GM23248 (cell line): ENCODE data around the gene PPARGC1A.

ENCODE experiments used
- EZH2 ChIP-seq: fragments of 200-600 bp; sonication (generic); IDR thresholded peaks from 2 replicates; pipeline ENCODE4 v1.6.1; 2018; ENCODE audit warnings: antibody characterized with exemption, mild to moderate bottlenecking; ENCODE audit not compliant: insufficient read depth, poor library complexity, severe bottlenecking
- EZH2phosphoT487 ChIP-seq: fragments of 200-600 bp; sonication (generic); IDR thresholded peaks from 2 replicates; pipeline ENCODE4 v1.6.1; 2018; ENCODE audit warnings: antibody characterized with exemption, moderate library complexity, mild to moderate bottlenecking, low read depth; ENCODE audit not compliant: insufficient read depth

DNA sequence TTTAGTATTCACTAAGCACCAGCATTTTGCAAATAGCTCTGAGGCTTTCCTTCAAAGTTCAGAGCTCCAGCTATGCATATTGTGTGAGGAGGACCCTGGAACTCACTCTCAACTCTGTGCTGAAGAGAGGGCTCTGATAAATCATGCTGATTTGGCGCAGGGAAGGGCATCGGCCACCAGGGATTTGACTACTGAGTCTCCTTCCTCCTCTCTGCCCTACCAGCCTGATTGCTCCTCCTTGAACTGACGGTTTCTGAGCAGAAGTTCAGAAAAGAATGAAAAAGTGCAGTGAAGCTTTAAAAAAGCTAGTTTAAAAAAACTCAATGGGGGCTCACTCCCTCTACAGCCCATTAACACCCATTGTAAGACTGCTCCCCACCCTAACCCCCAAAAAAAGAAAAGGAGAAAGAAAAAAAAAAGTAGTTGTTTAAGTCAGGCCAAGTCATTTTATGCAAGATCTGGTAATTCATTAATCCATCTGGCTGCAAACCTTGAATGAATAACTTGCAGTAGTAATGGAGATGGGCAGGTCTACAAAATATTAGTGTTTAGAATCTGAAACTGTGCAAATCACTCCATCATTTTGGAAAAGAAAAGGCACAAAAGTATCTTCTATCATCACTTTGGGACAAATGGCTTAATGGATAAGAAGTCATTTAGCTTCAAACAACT, 13.3 kb downstream of the PPARGC1A start:
- no peak for TF ChIP-seq EZH2phosphoT487
- TF ChIP-seq EZH2, result no peak
